Astrocyte (in vitro differentiated cells and primary cell): Measurements from ENCODE around the gene SCLT1. TPM values are rescaled to one million over a fixed set of nuclear protein-coding genes. Genes with fewer than 3 reads are reported as not detected.

Source experiments
- DNase-seq: peaks from one replicate; pipeline ENCODE4 v3.0.0-alpha.2; 2010; ENCODE audit warnings: low read depth
- FAIRE-seq: peaks from 2 replicates; lab custom pipeline; 2011; peaks lifted over from hg19 to GRCh38; lab: Jason Lieb, UNC
- H2AFZ ChIP-seq: 2 replicates; pipeline ENCODE4 v1.6.0; 2012; ENCODE audit warnings: low read depth, low read length, inconsistent platforms
- H3K27ac ChIP-seq: 2 replicates; pipeline ENCODE4 v1.5.1; 2011; ENCODE audit warnings: low read depth, low read length, inconsistent platforms
- H3K27me3 ChIP-seq: 2 replicates; pipeline ENCODE4 v1.6.0; 2011; ENCODE audit warnings: low read length, inconsistent platforms; ENCODE audit not compliant: insufficient read depth
- H3K36me3 ChIP-seq: 2 replicates; pipeline ENCODE4 v1.5.1; 2011; ENCODE audit warnings: low read length, inconsistent platforms; ENCODE audit not compliant: insufficient read depth
- H3K4me1 ChIP-seq: 2 replicates; pipeline ENCODE4 v1.5.1; 2011; ENCODE audit warnings: low read length, inconsistent platforms; ENCODE audit not compliant: insufficient read depth
- H3K4me2 ChIP-seq: 2 replicates; pipeline ENCODE4 v1.6.0; 2012; ENCODE audit warnings: low read length, inconsistent platforms
- H3K4me3 ChIP-seq: 2 replicates; pipeline ENCODE4 v1.5.1; 2011; ENCODE audit warnings: low read depth, mild to moderate bottlenecking, low read length, inconsistent platforms; ENCODE audit not compliant: insufficient read depth
- H3K79me2 ChIP-seq: 2 replicates; pipeline ENCODE4 v1.6.0; 2012; ENCODE audit warnings: mild to moderate bottlenecking, low read length, inconsistent platforms; ENCODE audit not compliant: insufficient read depth
- H3K9ac ChIP-seq: 2 replicates; pipeline ENCODE4 v1.6.0; 2012; ENCODE audit warnings: mild to moderate bottlenecking, low read length, inconsistent platforms
- H3K9me3 ChIP-seq: 2 replicates; pipeline ENCODE4 v1.5.1; 2012; ENCODE audit warnings: low read depth, mild to moderate bottlenecking, low read length, inconsistent platforms; ENCODE audit not compliant: insufficient read depth
- H4K20me1 ChIP-seq: 2 replicates; pipeline ENCODE4 v1.6.0; 2012; ENCODE audit warnings: low read length, inconsistent platforms; ENCODE audit not compliant: insufficient read depth
- H3K27ac Mint-ChIP-seq: one replicate; pipeline ENCODE4 v1.8.0; 2021; ENCODE audit warnings: mild to moderate bottlenecking, mixed read lengths; ENCODE audit not compliant: unreplicated experiment
- H3K27me3 Mint-ChIP-seq: one replicate; pipeline ENCODE4 v1.8.0; 2021; ENCODE audit warnings: low read depth, mixed read lengths; ENCODE audit not compliant: unreplicated experiment
- H3K36me3 Mint-ChIP-seq: one replicate; pipeline ENCODE4 v1.8.0; 2021; ENCODE audit warnings: low read depth, mixed read lengths; ENCODE audit not compliant: unreplicated experiment
- H3K4me1 Mint-ChIP-seq: one replicate; pipeline ENCODE4 v1.8.0; 2021; ENCODE audit warnings: low read depth, mixed read lengths; ENCODE audit not compliant: unreplicated experiment
- H3K4me3 Mint-ChIP-seq: one replicate; pipeline ENCODE4 v1.8.0; 2021; ENCODE audit warnings: mild to moderate bottlenecking, moderate library complexity, mixed read lengths; ENCODE audit not compliant: unreplicated experiment
- H3K9me3 Mint-ChIP-seq: one replicate; pipeline ENCODE4 v1.8.0; 2021; ENCODE audit warnings: mild to moderate bottlenecking, mixed read lengths; ENCODE audit not compliant: unreplicated experiment
- EZH2 ChIP-seq: IDR thresholded peaks from 2 replicates; pipeline ENCODE4 v1.6.1; 2012; ENCODE audit warnings: mild to moderate bottlenecking, low read length, inconsistent platforms; ENCODE audit not compliant: insufficient read depth
- total RNA-seq: library from RNA; stranded (reverse); gene quantifications from 2 replicates; pipeline ENCODE4 v1.2.1, GENCODE V29; 2021
- TF ChIP-seq, protein P1 (sequence below): IDR thresholded peaks from 2 replicates; pipeline ENCODE4 v1.5.1; 2011; ENCODE audit warnings: low read depth, mild to moderate bottlenecking, inconsistent platforms, low read length, moderate library complexity; ENCODE audit not compliant: insufficient read depth

Gene SCLT1
- total RNA-seq, 1 donor from 2014 or later: 11.3 TPM

DNA sequence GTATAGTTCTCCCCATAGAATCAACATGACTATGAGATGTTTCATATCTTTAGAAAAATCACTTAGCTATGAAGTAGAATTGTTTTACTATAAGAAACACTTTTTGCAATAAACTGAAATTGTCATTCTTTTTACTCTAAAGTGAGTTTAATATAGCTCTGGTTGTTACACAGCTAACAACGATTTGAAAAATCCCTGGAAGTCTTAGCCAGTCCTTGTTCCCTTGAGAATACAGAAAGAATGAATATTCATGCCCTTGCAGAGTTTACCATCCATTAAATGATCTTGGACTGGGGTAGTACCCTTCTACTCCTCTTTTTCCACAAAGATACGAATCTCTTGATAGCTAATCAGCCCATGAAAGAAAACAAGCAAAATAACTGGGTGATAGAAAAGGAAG lies 142.0 kb downstream of the SCLT1 start:
- Histone ChIP-seq H2AFZ (no peak overlapping the region), H3K9me3 (no peaks in the 10 kb centered on the region), H4K20me1 (no peaks in the 10 kb centered on the region), H3K9ac (no peak overlapping the region), H3K4me3 (no peak overlapping the region), H3K79me2 (no peaks in the 10 kb centered on the region), H3K4me1 (no peaks in the 10 kb centered on the region), H3K4me2 (no peak overlapping the region), H3K36me3 (peaks cover 3% of the 10 kb centered on the region), H3K27me3 (no peaks in the 10 kb centered on the region), H3K27ac (no peak overlapping the region)
- Mint-ChIP-seq H3K4me1 (no peaks in the 10 kb centered on the region), H3K27me3 (no peaks in the 10 kb centered on the region), H3K36me3 (peaks cover 8% of the 10 kb centered on the region), H3K9me3 (peaks cover 2% of the 10 kb centered on the region), H3K27ac (no peak overlapping the region), H3K4me3 (no peak overlapping the region)
- DNase-seq (peak; percentile 21), FAIRE-seq (no peak)
- TF ChIP-seq EZH2: no peak
- TF ChIP-seq, protein P1, sequence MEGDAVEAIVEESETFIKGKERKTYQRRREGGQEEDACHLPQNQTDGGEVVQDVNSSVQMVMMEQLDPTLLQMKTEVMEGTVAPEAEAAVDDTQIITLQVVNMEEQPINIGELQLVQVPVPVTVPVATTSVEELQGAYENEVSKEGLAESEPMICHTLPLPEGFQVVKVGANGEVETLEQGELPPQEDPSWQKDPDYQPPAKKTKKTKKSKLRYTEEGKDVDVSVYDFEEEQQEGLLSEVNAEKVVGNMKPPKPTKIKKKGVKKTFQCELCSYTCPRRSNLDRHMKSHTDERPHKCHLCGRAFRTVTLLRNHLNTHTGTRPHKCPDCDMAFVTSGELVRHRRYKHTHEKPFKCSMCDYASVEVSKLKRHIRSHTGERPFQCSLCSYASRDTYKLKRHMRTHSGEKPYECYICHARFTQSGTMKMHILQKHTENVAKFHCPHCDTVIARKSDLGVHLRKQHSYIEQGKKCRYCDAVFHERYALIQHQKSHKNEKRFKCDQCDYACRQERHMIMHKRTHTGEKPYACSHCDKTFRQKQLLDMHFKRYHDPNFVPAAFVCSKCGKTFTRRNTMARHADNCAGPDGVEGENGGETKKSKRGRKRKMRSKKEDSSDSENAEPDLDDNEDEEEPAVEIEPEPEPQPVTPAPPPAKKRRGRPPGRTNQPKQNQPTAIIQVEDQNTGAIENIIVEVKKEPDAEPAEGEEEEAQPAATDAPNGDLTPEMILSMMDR: no peak

DNA sequence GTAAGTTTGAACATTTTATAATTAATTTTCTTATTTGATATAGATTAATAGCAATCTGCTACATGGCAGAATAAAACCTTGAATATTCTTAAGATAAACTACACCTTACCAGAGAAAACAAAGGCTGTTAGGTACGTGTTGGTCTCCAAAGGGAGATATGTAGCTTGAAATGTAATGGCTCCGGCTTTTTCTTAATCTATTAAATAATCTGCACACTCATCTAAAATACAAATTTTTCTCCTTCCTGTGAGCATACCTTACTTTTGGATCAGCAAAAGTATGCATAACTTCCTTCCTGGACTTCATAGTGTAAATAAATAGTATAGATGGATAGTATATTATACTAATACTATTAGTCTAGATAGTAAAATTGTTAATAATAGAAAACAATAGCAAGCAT lies 142.5 kb downstream of the SCLT1 start:
- no peaks in the 10 kb centered on the region for H3K4me1 Mint-ChIP-seq
- H3K27me3 Mint-ChIP-seq: no peaks in the 10 kb centered on the region
- H3K9me3 Mint-ChIP-seq: peaks cover 2% of the 10 kb centered on the region
- Histone ChIP-seq H3K4me2 (no peak overlapping the region), H4K20me1 (no peaks in the 10 kb centered on the region), H3K9ac (no peak overlapping the region), H3K27me3 (no peaks in the 10 kb centered on the region), H3K79me2 (no peaks in the 10 kb centered on the region), H3K9me3 (no peaks in the 10 kb centered on the region), H3K4me3 (no peak overlapping the region), H2AFZ (no peak overlapping the region), H3K36me3 (peaks cover 3% of the 10 kb centered on the region), H3K4me1 (no peaks in the 10 kb centered on the region), H3K27ac (no peak overlapping the region)
- H3K27ac Mint-ChIP-seq: no peak overlapping the region
- DNase-seq: no peak
- peaks cover 8% of the 10 kb centered on the region for H3K36me3 Mint-ChIP-seq
- no peak for FAIRE-seq
- TF ChIP-seq EZH2: no peak
- TF ChIP-seq, protein P1: no peak
- no peak overlapping the region for H3K4me3 Mint-ChIP-seq

DNA sequence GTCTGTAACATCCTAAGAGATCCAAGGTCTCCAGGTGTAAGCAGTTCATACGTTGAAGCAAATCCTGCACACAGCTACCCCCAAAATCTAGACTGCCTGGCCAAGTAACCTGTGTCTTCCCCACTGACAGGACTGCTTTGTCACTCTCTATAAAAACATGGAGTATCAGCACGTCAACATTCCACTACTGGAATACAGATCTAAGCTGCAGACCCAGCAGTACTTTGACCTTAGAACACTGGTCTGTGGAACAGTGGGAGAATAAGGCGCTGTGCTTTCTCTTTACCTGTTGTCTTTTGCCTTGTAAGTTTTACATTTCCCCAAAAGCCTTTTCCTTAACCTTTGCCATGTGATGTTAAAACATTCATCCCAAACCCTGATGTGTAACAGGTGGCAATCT lies 146.4 kb downstream of the SCLT1 start:
- H3K27ac ChIP-seq: no peak overlapping the region
- DNase-seq (no peak), FAIRE-seq (no peak)
- no peaks in the 10 kb centered on the region for H3K4me1 ChIP-seq
- TF ChIP-seq, protein P1: no peak
- no peak for TF ChIP-seq EZH2
- peaks cover 15% of the 10 kb centered on the region for H3K36me3 ChIP-seq
- Mint-ChIP-seq H3K4me1 (no peaks in the 10 kb centered on the region), H3K27me3 (no peaks in the 10 kb centered on the region), H3K27ac (no peak overlapping the region), H3K9me3 (peaks cover 12% of the 10 kb centered on the region), H3K4me3 (no peak overlapping the region), H3K36me3 (peaks cover 31% of the 10 kb centered on the region)
- H3K4me2 ChIP-seq: no peak overlapping the region
- no peaks in the 10 kb centered on the region for H4K20me1 ChIP-seq
- no peaks in the 10 kb centered on the region for H3K79me2 ChIP-seq
- H3K27me3 ChIP-seq: no peaks in the 10 kb centered on the region
- H3K4me3 ChIP-seq: no peak overlapping the region
- no peak overlapping the region for H2AFZ ChIP-seq
- no peaks in the 10 kb centered on the region for H3K9me3 ChIP-seq
- no peak overlapping the region for H3K9ac ChIP-seq
